ENCODE measurements around the gene SUSD6.

- TF ChIP-seq CTCF (IDR thresholded peaks at IDR 0.05; ENCODE audit: low read depth, low read length, missing input control), result no peak
- TF ChIP-seq ZBTB33 (IDR thresholded peaks at IDR 0.05), result no peak
- no peak for TF ChIP-seq JUND (IDR thresholded peaks at IDR 0.05)
- TF ChIP-seq GABPA (IDR thresholded peaks at IDR 0.05 in 1 of 2, conservative IDR thresholded peaks at IDR 0.05 in 1 of 2), result no peak
- TF ChIP-seq, protein P1, sequence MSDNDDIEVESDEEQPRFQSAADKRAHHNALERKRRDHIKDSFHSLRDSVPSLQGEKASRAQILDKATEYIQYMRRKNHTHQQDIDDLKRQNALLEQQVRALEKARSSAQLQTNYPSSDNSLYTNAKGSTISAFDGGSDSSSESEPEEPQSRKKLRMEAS (IDR thresholded peaks at IDR 0.05), result peak; percentile 21
- TF ChIP-seq RXRA (IDR thresholded peaks at IDR 0.05), result peak; percentile 69 to 72
- no peak for TF ChIP-seq ATF3 (IDR thresholded peaks at IDR 0.05)
- TF ChIP-seq, protein P2, sequence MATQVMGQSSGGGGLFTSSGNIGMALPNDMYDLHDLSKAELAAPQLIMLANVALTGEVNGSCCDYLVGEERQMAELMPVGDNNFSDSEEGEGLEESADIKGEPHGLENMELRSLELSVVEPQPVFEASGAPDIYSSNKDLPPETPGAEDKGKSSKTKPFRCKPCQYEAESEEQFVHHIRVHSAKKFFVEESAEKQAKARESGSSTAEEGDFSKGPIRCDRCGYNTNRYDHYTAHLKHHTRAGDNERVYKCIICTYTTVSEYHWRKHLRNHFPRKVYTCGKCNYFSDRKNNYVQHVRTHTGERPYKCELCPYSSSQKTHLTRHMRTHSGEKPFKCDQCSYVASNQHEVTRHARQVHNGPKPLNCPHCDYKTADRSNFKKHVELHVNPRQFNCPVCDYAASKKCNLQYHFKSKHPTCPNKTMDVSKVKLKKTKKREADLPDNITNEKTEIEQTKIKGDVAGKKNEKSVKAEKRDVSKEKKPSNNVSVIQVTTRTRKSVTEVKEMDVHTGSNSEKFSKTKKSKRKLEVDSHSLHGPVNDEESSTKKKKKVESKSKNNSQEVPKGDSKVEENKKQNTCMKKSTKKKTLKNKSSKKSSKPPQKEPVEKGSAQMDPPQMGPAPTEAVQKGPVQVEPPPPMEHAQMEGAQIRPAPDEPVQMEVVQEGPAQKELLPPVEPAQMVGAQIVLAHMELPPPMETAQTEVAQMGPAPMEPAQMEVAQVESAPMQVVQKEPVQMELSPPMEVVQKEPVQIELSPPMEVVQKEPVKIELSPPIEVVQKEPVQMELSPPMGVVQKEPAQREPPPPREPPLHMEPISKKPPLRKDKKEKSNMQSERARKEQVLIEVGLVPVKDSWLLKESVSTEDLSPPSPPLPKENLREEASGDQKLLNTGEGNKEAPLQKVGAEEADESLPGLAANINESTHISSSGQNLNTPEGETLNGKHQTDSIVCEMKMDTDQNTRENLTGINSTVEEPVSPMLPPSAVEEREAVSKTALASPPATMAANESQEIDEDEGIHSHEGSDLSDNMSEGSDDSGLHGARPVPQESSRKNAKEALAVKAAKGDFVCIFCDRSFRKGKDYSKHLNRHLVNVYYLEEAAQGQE (IDR thresholded peaks at IDR 0.05), result no peak
- peak; percentile 72 for TF ChIP-seq FOXA1 (IDR thresholded peaks at IDR 0.05)
- TF ChIP-seq TAF1 (conservative IDR thresholded peaks at IDR 0.05), result no peak
- TF ChIP-seq SP1 (IDR thresholded peaks at IDR 0.05), result peak; percentile 54
Measured at GRCh38 chr14:69657950-69658355, 46.6 kb downstream of the SUSD6 start.

Measured in liver (tissue), 3 donors.